GM18499 (cell line): Measurements from ENCODE around the gene HDAC9.

Experiments used
- ATAC-seq: cut with Tn5 transposase; IDR thresholded peaks from one replicate; pipeline ENCODE4 v1.9.1; 2021; ENCODE audit warnings: moderate number of reproducible peaks; ENCODE audit not compliant: insufficient read depth, unreplicated experiment

HDAC9 gene

DNA sequence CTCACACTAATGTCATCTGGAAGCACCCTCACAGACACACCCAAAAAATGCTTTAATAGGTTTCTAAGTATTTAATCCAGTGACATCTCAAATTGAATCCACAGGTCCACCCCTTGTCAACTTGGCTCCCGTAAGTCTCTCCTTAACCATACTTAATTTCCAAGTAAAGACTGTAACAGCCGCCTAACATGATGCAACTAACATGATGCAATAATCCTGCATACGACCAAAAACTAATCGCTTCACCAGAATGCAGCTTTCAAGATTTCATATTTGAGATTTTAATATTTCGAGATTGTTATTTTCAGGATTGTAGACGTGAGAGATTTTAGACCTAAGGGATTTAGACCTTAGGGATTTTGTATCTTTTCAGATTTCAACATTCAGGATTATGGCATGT is 3.7 kb upstream of the HDAC9 start:
- no peak for ATAC-seq

DNA sequence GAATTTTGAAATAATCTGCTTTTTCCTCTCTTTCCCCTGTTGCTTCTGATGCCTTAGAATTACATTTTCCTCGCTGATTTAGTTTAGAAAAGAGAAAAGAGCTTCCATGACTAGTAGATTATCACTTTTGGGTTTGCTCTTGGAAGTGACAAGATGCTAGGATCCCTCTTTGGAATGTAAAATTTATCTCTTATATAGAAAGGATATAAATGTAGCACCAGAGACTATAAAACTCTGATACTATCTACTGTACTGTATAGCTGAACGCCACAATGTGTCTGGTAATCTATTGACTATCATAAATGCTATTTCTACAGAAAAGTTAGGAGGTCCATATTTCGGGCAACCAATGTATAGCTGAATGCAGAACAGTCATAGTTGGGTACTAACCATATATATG is 1.1 kb upstream of the HDAC9 start:
- ATAC-seq, result no peak

DNA sequence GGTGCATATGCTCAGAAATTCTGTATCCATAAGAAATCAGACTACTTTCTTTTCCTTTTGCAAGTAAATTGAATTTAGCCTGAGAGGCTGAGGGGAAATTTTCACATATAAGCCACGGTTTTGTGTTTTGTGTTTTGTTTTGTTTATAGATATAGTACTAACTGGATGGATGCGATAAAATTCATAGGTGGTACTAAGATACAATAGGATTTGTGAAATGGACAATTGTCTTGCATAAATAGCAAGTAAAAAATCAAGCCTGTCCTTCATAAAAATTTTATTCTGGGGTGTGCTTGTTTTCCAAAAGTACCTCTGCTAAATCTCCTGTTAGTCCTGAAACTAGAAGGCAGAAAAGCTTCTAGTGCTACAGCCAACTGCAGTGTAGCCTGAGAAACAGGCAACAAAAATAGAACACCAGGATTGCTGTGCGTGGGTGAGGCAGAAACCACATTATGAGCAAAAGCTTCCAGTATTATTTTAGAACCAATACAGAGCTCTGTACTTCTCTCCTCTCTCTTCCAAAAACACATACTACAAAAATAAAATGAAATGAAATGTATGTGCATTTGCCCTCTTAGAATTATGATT is 634 bp upstream of the HDAC9 start:
- peak; percentile 20 for ATAC-seq

DNA sequence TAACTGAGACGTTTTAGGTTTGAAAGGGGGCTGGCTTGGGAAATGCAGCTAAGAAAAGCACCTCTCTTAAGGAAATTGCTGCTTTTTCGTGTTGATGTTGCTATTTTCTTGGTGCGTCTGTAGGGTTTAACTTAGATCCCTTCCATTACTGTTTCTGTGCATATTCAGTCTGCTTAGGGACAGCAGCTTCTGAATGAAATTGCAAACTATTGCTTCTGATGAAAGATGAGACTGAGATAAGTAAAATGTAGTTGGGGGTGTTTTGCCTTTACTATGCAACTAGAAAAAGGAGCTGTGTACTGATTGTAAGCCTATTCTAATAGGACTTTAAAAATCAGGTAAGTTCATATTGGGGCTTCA is 772 bp downstream of the HDAC9 start:
- ATAC-seq, result no peak

DNA sequence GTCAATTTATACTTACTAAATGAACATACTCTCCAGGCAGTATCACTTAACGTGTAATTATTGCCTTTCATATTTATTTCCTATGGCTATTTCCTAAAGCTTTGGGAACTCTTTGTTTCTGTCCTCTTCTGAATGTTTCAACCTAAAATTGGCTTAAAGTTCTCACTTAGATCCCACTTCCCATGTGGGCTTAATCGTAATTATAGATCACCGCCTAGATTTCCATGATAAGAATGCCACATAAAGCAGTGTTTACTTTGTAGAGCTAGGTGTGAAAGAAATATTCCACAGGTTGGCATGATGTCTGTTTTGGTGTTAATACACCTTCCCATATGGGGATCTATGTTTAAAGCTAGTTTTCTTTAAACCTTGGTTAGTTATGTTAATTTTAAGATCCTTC is 1.5 kb downstream of the HDAC9 start:
- ATAC-seq, result no peak

DNA sequence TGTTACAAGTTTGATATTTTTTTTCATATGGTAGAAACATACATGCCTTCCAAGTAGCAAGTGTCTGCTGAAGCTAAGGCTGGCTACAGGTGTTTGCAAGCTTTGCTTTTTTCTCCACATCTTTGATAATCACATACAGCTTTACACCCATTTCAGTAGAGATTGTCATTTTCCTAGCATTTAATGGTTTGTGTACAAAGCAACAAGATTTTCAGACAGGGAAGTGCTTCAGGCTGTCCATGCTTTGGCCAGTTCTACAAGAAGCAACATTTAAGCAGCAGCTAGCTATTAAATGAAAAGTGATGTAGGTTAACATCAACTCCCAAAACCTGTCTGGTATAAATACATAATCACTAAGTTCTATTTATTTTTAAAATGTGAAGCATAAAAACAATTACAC is 2.3 kb downstream of the HDAC9 start:
- ATAC-seq, result no peak

DNA sequence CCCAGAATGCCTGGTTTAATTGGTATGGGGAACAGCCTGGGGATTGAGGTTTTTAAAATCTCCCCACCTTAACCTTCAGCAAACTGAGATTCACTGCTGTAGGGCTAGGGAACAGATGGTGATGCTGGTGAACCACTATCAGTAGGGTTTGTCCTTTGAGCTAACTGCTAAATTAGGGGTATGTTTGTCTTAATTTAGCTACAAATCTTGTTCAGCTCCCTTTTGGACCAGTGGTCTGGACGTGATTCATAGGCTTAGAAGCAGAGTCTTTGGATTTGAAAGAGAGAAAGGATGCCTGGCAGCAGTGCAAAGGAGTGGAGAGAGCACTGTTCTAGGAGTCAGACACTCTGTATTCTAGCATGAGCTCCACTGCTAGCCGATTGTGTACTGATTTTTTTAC is 2.8 kb downstream of the HDAC9 start:
- no peak for ATAC-seq

DNA sequence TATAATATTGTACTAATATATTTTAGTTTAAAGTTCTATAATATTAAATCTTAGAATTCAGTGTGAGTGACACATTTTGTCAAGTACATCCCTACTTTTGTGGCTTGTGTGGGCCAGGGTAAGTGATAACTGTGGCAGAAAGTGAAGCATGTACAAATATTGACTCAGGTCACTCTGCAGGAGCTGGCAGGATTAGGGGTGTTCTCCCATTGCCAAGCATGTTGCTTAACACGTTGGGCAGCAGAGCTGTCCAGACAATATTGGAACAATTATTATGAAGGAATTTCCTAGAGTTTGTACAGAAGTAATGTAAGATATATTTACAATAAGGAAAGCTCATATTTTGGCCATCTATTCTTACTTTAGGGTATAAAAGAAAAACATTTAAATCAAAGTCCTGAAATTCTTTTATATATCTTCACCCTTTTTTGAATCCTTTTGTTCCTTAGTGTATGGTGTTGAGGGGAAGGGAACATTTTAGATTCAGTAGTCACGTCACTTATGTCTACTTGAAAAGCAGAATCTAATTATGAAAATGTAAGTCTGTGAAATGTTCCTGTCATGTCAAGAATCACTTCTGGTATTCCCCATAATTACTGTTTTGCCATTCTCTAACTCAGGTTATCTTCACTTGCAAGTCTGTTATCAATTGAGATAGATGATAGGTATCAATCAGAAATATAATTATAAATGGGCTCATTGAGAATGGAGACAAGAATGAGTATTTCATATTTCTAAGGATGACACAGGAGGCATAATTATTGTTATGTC is 4.0 kb downstream of the HDAC9 start:
- no peak for ATAC-seq

DNA sequence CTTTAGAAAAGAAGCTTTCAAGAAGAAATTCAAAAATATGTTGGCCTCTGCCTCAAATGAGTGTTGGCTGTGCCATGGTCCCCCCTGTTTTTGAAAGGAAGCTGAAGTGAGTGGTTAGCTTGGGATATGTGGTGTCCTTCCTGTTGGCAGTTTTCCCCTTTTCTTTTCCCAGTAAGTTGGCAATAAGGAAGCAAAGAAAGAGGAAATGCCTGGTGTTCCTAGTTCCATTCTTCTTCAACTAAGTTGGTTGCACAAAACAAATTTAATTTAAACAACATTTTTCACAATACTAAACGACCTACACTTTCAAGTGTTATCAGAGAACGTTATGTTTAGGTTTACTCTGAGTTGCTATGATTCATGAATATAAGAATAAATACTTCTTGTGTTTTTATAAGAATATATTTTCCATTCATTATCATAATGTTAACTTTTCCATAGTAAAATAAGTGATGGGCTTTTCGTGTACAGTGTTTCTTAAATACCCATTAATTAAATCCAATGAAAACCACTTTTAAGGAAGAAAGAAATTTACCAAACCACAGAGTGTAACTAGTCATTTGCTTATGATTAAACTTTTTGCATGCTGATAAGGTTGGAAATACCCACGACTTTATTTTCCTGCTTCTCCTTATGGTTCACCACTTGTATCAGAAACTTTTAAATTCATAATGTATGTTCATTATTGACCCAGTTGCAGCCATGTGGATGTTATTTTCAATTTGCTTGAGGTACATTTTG is 7.7 kb downstream of the HDAC9 start:
- no peak for ATAC-seq

DNA sequence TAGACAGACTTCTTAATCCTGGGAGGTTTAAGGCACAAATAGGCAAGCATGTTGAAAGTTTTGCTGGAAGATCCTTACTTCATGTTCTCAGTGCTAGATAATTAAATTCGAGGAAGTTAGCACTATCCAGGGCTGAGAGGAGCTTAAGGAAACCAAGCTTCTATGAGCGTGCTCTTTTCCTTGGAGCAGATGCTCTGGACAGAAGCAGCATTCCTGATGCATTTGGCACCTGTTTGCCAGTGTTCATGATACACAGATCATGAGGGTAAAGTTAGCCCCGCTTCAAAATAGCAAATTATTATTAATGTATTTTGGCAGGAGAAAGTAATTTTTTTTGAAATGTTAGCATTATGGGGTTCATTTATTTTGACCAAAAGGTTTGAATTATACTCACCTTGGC is 9.4 kb downstream of the HDAC9 start:
- ATAC-seq, result no peak

DNA sequence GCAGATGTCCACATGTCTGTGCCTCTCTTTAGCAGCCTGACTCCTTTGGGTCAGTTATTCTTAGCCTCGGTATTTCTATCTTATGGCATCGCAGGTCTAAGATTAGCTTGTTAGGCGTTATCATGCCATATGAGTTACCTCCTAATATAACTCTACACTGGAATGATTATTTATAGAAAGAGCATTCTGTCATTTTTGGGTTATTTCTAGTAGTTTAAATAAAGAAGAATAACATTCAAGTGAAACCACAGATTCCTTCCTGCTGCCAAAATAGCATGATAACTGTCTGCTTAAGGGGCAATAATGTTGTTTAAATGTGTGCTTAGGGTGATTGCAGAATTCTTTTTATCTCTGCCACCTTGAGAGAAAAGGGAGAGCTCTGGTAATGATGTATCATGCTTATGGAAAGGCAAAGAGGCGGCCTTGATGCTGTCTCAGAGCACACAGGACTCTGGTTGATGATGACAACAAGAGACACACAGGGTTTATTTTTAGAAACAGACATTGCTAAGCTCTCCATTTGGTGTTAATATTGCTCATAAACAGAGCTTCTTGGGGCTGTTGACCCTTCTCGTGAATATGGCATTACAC is 10.4 kb downstream of the HDAC9 start:
- peak; percentile 46 for ATAC-seq

DNA sequence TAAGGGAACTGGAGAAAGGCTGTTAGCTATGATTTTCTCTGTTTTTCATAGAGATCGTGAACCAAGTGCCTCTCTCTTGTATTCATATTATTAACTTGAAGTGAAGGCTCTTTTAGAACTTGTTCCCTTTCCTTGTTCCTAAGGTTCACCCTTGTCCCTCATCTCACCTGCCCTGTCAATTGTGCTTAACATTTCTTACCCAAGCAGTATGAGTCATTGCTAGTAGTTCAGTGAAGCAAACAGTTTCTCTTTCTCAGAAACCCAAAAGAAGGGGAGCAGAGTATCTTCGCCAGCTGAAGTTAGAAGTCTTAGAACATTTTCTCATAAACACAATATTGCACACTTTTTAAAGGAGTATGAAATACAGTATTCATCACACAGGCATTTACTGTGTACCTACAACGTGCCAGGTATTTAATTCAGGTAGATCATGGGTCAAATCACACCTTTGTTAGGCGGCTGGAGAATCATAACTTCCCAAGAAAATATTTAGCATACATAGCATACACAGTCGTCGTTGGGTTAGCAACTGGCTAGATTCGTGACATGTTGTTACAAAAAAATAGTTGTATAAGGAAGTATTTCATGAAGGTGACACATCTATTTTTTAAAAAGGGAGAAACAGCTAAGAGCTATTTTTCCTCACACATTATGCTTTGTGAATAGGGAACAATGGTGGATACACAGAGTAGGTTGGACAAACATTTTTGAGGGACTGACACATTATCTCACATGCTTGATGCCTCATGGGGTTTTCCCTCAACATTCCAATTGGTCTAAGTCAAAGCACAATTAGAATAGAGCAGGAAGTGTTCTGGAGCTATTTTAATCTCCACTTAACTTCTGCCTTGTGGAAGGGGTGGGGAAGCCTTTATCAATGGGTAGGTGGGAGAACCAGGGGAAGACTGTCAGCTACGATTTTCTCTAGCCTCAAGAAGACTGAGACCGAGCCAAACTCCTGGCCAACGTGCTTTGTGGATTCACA is 13.2 kb downstream of the HDAC9 start:
- peak; percentile 54 for ATAC-seq

DNA sequence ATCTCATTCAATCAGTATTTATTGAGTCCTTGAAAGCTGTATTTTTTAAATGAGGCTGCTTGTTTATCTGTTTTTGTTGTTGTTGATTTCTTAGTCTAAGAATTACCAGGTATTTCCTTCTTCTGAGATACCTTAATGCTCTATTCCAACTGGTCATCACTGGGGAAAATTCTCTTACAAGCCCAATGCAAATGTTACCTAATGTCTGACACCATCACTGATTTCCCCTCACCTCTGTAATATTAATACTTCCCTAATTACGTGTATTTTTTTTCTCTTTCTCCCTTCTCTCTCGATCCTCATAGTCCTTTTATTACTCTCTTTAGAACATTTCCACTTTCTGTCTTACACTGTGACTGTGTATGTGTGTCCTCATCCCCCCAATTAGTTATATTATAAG is 13.9 kb downstream of the HDAC9 start:
- no peak for ATAC-seq

DNA sequence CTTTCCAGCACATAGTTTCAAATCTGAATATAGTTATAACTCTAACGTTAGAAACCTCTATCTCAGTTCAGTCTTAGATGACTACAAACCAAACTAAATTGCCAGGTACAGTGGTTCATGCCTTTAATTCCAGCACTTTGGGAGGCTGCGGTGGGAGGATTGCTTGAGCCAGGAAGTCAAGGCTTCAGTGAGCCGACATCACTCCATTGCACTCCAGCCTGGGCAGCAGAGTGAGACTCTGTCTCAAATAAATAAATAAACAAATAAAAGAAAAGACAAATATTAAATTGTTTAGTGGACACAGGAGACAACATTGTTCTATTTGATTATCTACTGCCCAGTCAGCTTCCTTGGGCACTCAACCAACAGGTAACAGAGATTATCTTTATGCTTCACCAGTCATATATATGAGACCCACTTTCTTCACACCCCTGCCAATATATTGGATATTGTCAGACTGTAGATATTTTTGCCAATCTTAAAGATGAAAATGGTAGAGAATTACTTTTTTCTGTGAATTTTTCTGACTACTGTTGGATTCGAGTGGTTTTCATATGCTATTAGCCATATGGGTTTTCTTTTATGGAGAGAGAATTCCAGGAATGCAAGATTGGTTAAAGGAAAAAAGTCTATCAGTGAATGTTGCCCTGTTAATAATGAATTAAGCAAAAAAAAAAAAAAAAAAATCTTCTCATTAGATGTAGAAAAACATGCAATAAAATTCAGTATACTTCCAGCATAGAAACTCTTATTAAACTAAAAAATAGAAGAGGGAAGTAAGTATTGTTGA is 16.0 kb downstream of the HDAC9 start:
- ATAC-seq, result no peak

DNA sequence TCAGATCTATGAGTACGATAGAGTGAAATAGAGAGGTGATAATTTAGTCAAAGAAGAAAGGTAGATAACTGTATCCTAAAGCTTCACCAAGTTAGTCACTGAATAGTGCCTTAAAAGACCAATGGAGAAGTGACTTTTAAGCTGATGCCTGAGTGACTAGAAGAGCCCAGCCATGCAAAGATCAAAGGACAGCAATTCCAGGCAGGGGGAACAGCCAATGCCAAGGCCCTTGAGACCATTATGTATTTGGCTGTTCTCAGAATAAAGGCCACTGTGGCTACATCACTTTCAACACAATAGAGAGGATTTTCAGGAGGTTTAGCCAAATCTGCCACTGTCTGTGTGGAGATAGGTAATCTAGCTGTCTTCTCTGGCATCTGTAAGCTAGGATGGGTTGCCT is 17.8 kb downstream of the HDAC9 start:
- ATAC-seq, result no peak

DNA sequence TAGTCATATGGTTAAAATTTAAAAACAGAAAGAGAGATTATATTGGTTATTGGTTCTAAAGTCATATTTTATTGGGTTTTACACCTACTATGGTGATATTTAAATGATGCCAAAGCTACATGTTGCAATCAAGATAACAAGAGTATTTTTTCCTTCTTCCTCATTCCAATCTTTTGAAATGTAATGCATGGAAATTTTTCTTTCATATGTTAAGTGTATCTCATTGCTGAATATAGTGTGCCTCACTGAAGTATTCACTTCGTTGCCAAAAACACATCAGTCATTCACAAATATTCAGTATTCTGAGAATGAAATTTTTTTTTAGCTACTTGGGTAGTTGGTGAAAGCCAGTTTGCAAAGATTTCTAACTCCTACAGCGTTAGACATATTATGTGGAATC is 19.5 kb downstream of the HDAC9 start:
- ATAC-seq, result no peak

DNA sequence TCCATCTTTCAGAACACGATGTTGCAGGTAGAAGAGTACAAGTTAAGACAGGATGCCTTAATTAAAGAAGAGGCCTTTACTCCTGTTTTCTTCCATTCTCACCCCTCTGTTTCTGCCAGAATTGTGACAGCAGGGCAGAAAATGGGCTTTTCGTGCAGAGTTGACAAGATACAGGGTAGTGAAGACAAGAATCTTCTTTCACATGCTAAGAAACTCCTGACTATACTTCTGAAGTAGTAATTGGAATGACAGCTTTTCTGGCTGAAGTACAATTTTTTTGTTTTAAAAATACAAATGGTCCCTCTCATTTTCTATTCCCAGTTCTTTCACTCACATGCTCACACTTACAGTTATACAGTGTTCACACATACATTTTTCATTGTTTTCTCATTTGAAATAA is 22.1 kb downstream of the HDAC9 start:
- ATAC-seq, result no peak

DNA sequence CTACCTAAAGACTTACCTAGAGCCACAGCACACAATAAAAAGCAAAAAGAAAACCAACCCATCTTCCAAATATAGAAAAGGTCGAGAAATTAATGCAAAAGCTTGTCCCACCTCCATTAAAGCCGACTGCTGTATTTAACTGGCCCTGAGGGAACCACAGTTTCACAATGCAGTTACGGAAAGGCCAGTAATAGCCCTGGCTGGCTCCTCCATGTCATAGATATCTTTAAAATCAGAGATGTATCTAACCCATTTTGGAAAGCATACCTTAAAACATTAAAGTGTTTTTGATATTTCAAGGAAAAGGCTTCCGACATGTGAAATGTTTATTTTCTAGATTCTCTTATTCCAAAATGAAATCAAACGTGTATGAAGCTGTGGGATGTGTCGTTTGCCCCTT is 23.0 kb downstream of the HDAC9 start:
- no peak for ATAC-seq

DNA sequence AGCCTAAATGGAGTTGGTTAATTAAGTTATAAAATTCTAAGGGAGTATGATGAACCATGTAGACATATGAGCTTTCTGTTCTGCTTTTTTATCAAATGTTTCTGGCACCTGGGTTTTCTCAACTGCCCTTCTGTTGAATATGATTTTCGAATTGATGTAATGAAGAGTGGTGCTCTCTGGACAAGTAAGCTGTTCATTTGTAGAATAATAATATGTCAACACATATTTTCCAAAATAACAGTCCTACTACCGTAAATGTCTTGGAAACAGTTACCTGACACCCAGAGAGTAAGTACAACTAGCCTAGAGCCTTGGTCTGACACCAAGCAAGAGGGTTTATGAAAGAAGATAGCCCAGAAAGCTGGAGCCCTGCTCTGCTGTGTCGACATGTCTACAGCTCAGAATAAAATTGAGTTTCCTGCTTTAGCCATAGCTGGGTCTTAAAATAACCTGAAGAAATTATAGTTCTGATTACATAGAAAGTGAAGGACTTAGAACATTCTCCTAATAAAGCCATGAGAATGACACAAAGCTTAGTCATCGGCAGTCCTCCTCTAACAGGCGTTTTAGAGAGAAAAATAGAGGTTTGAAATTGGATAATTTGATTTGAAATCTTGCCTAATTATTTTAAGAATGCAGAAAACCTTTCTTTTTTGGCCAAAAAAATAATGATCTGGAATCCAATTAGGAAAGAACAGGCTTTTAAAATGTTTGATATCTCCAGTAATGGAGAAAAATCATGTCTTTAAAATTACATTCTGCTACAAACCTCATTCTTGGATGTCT is 25.1 kb downstream of the HDAC9 start:
- ATAC-seq, result peak; percentile 62
